Lower leg skin (tissue), 4 donors: ENCODE data around the gene MSH2. TPM values are rescaled to one million over a fixed set of nuclear protein-coding genes. Genes with fewer than 3 reads are reported as not detected.
"Not testable (repeated sequence)": the region's sequence is repeated elsewhere in the genome, so short reads cannot be mapped to it uniquely, and the experiment has no call there.

ENCODE experiments used
- DNase-seq, 2 donors: peaks; one replicate each; pipeline ENCODE4 v3.0.0-alpha.2; 2019; ENCODE audit warnings: low spot score in 2 of 2
- H3K4me3 ChIP-seq: fragments of 200-600 bp; sonication (generic); 2 replicates; pipeline ENCODE4 v1.5.1; 2017; ENCODE audit warnings: mild to moderate bottlenecking, low read depth; ENCODE audit not compliant: poor library complexity, severe bottlenecking
- CTCF ChIP-seq, 3 donors: fragments of 450-650 bp; IDR thresholded peaks; one replicate each; pipeline ENCODE4 v1.5.1; 2016; ENCODE audit warnings: antibody characterized with exemption in 3 of 3, mild to moderate bottlenecking in 3 of 3, moderate library complexity in 2 of 3
- POLR2A ChIP-seq, 2 donors: fragments of 450-650 bp; IDR thresholded peaks; one replicate each; pipeline ENCODE4 v1.6.1; 2016 to 2017; ENCODE audit warnings: antibody characterized with exemption in 2 of 2, mild to moderate bottlenecking in 1 of 2, moderate library complexity in 1 of 2
- WGBS, 2 donors: methylation state at CpG; one replicate each; pipeline ENCODE4 v1.1.5; 2018; 5-methylcytosine and 5-hydroxymethylcytosine counted together
- intact Hi-C: fragments of 100-400 bp; cut with DNase I; formaldehyde crosslinking; loops from one replicate; pipeline ENCODE4 v1.15.0; 2023; ENCODE audit warnings: low total_unique reads
- total RNA-seq, 4 donors: library from RNA; depleted of rRNA; stranded (reverse); fragments of >200 nt; gene quantifications; one replicate each; pipeline ENCODE4 v1.1.0, GENCODE V29; 2016

Gene MSH2
- total RNA-seq, 4 donors from 2014 or later = 10.6 to 11.9 (median 11.5) TPM

DNA sequence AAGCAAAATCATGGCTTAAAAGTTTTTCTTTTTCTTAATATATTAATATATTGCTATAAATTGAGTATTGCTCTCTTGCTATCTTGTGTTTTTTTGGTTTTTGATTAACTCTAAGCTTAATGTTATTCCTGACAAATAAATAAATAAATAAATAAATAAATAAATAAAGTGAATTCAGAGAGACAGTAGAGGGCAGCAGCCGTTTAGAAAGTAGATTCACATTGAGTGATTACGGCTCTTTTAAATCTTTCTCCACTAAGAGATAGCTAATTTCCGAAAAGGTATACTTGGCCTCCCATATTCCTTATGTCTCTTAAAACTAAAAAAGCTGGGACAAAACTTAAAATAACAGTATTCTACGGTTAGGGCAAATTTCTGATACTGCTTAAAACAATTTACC, 34.3 kb downstream of the MSH2 start:
- H3K4me3 ChIP-seq = no peak overlapping the region
- 30 to 44% methylated on average over 4 of the region's 4 CpGs for WGBS, 2 donors
- intact Hi-C loops = loop anchor here (5.0 kb wide), 1 partner anchor 330 kb away; no protein-coding TSS in a partner anchor
- TF ChIP-seq CTCF (IDR thresholded peaks at IDR 0.05) = no peak
- no peak for TF ChIP-seq POLR2A (IDR thresholded peaks at IDR 0.05)
- DNase-seq = no peak

GRCh38 chr2:47438106-47438505, 35.1 kb downstream of the MSH2 start:
- no peak for TF ChIP-seq CTCF (IDR thresholded peaks at IDR 0.05)
- TF ChIP-seq POLR2A (IDR thresholded peaks at IDR 0.05) = no peak
- intact Hi-C loops = loop anchor here (5.0 kb wide), 1 partner anchor 329 kb away; no protein-coding TSS in a partner anchor
- WGBS, 2 donors = 88 to 90% methylated on average over 3 of the region's 3 CpGs
- DNase-seq = no peak
- no peak overlapping the region for H3K4me3 ChIP-seq

- DNase-seq = no peak
- H3K4me3 ChIP-seq = no peak overlapping the region
- intact Hi-C loops = loop anchor here (5.0 kb wide), 1 partner anchor 329 kb away; no protein-coding TSS in a partner anchor
- TF ChIP-seq CTCF (IDR thresholded peaks at IDR 0.05) = no peak
- TF ChIP-seq POLR2A (IDR thresholded peaks at IDR 0.05) = no peak
- WGBS, 2 donors = 96 to 99% methylated on average over 2 of the region's 2 CpGs
Measured at GRCh38 chr2:47438783-47439182, 35.8 kb downstream of the MSH2 start.

DNA sequence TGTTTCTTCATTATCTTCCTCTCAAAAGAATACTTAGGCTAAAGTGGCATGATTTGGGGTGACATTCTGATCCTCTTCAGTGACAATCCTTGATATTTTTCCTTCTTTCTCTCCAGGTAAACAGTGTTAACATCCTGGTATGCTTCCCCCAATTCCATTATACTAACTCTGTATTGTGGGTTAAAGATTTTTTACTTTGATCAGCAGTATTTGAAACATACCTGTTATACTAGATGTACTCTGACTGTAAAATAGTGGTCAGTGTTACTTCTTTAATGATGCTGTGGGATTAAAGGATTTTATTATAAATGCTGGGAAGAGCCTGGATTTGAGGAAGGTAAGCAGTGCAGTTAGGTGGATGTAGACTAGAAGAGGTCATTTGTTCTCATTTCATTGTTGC, 48.8 kb downstream of the MSH2 start:
- no peak for DNase-seq
- TF ChIP-seq POLR2A (IDR thresholded peaks at IDR 0.05) = no peak
- no peak for TF ChIP-seq CTCF (IDR thresholded peaks at IDR 0.05)
- no peak overlapping the region for H3K4me3 ChIP-seq
- intact Hi-C loops = no loop called here

DNA sequence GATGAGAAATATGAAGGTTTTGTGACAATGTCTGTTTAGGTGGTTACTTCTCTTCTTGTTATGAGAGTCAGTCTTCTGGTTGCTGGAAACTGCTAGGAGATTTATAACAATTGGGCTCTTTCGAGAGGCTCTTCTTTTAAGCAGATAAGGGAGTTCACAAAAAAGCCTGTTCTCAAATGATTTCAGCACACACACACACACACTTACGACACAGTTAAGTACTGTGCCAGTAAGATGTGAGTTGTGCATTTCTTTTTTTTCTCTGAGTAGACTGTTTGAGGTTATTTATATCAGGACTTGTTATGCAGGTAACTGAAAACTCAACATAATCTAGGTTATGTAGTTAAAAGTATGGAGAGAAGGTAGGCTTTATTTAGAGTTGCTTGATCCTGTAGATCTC, 49.8 kb downstream of the MSH2 start:
- no peak overlapping the region for H3K4me3 ChIP-seq
- no peak for DNase-seq
- WGBS, 2 donors = 87 to 89% methylated on average over 2 of the region's 2 CpGs
- intact Hi-C loops = no loop called here
- no peak for TF ChIP-seq POLR2A (IDR thresholded peaks at IDR 0.05)
- no peak for TF ChIP-seq CTCF (IDR thresholded peaks at IDR 0.05)

DNA sequence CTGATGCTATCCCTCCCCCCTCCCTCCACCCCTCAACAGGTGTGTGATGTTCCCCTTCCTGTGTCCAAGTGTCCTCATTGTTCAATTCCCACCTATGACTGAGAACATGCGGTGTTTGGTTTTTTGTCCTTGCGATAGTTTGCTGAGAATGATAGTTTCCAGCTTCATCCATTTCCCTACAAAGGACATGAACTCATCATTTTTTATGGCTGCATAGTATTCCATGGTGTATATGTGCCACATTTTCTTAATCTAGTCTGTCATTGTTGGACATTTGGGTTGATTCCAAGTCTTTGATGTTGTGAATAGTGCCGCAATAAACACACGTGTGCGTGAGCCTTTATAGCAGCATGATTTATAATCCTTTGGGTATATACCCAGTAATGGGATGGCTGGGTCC, 51.9 kb downstream of the MSH2 start:
- H3K4me3 ChIP-seq, DNase-seq, intact Hi-C loops: not testable (repeated sequence)
- WGBS, 2 donors = 95 to 98% methylated on average over 5 of the region's 5 CpGs
